Caco-2 (cell line): Measurements from ENCODE around the gene GAK. TPM values are rescaled to one million over a fixed set of nuclear protein-coding genes. Genes with fewer than 3 reads are reported as not detected.

Experiments
- BruUV-seq: library from RNA; stranded (reverse); fragments of 400-500 nt; replicated peaks from 2 replicates; lab custom pipeline; 2021; lab: Mats Ljungman, UMichigan
- CTCF ChIA-PET: fragments of 300-600 bp; sonication (Branson Sonifier 250); formaldehyde crosslinking; loops from one replicate; lab custom pipeline; 2022; ENCODE audit warnings: antibody characterized with exemption; lab: Charles Lee
- POLR2A ChIA-PET: fragments of 300-600 bp; sonication (Branson Sonifier 250); formaldehyde crosslinking; loops from one replicate; lab custom pipeline; 2022; ENCODE audit warnings: antibody characterized with exemption; lab: Charles Lee
- DNase-seq, 2 experiments: peaks; one replicate each; pipeline versions ENCODE4 v3.0.0 to v3.0.0-alpha.2; 2020 to 2022
- H3K27me3 ChIP-seq: replicated peaks from 2 replicates; pipeline ENCODE4 v1.6.0; 2011; ENCODE audit warnings: low read length; ENCODE audit not compliant: control insufficient read depth, insufficient read depth
- H3K36me3 ChIP-seq: 2 replicates; pipeline ENCODE4 v1.5.1; 2011; ENCODE audit warnings: low read length; ENCODE audit not compliant: control insufficient read depth, insufficient read depth
- H3K4me1 ChIP-seq: fragments of 250-450 bp; sonication (Bioruptor Pico); 2 replicates; pipeline ENCODE4 v1.5.1; 2020; ENCODE audit warnings: mild to moderate bottlenecking
- H3K4me3 ChIP-seq: 2 replicates; pipeline ENCODE4 v1.5.1; 2011; ENCODE audit warnings: low read depth, mild to moderate bottlenecking, control low read depth, low read length
- H3K9me3 ChIP-seq: fragments of 250-450 bp; sonication (Bioruptor Pico); 2 replicates; pipeline ENCODE4 v1.5.1; 2020; ENCODE audit warnings: mild to moderate bottlenecking, moderate library complexity
- H3K27ac Mint-ChIP-seq: one replicate; pipeline ENCODE4 v1.8.0; 2022; ENCODE audit warnings: mixed read lengths; ENCODE audit not compliant: unreplicated experiment
- H3K27me3 Mint-ChIP-seq: one replicate; pipeline ENCODE4 v1.8.0; 2022; ENCODE audit warnings: mixed read lengths; ENCODE audit not compliant: insufficient read depth, unreplicated experiment
- H3K36me3 Mint-ChIP-seq: one replicate; pipeline ENCODE4 v1.8.0; 2022; ENCODE audit warnings: mild to moderate bottlenecking, mixed read lengths; ENCODE audit not compliant: insufficient read depth, unreplicated experiment
- H3K4me1 Mint-ChIP-seq: one replicate; pipeline ENCODE4 v1.8.0; 2022; ENCODE audit warnings: low read depth, mixed read lengths; ENCODE audit not compliant: unreplicated experiment
- H3K4me3 Mint-ChIP-seq: one replicate; pipeline ENCODE4 v1.8.0; 2022; ENCODE audit warnings: mild to moderate bottlenecking, moderate library complexity, mixed read lengths; ENCODE audit not compliant: unreplicated experiment
- H3K9me3 Mint-ChIP-seq: one replicate; pipeline ENCODE4 v1.8.0; 2022; ENCODE audit warnings: mixed read lengths; ENCODE audit not compliant: unreplicated experiment
- intact Hi-C: fragments of 100-400 bp; cut with micrococcal nuclease; formaldehyde crosslinking; loops from one replicate; pipeline ENCODE4 v1.10.0; 2022; ENCODE audit not compliant: unreplicated experiment
- total RNA-seq: library from RNA; stranded (reverse); gene quantifications from 2 replicates; pipeline ENCODE4 v1.2.3, GENCODE V29; 2022
- TF ChIP-seq, protein P1 (sequence below), 2 experiments: fragments of 200-600 bp in 1 of 2; IDR thresholded peaks; 1 replicate in 1 of 2; 2 replicates in 1 of 2; pipeline versions ENCODE4 v1.5.1 to v1.8.0; 2011 to 2022; ENCODE audit warnings: antibody characterized with exemption in 1 of 2, control low read depth in 1 of 2, inconsistent platforms in 1 of 2, low read depth in 1 of 2, low read length in 1 of 2, mild to moderate bottlenecking in 1 of 2, moderate library complexity in 1 of 2; ENCODE audit not compliant: insufficient read depth in 1 of 2, severe bottlenecking in 1 of 2, unreplicated experiment in 1 of 2

GAK gene
- total RNA-seq, 1 experiment from 2014 or later, result 126 TPM

- CTCF ChIA-PET, result no interaction called here
- Mint-ChIP-seq H3K36me3 (peaks cover 5% of the 10 kb centered on the region), H3K4me3 (no peak overlapping the region), H3K27ac (no peak overlapping the region), H3K27me3 (no peaks in the 10 kb centered on the region), H3K9me3 (peaks cover 29% of the 10 kb centered on the region), H3K4me1 (no peaks in the 10 kb centered on the region)
- POLR2A ChIA-PET, result no interaction called here
- TF ChIP-seq, protein P1, sequence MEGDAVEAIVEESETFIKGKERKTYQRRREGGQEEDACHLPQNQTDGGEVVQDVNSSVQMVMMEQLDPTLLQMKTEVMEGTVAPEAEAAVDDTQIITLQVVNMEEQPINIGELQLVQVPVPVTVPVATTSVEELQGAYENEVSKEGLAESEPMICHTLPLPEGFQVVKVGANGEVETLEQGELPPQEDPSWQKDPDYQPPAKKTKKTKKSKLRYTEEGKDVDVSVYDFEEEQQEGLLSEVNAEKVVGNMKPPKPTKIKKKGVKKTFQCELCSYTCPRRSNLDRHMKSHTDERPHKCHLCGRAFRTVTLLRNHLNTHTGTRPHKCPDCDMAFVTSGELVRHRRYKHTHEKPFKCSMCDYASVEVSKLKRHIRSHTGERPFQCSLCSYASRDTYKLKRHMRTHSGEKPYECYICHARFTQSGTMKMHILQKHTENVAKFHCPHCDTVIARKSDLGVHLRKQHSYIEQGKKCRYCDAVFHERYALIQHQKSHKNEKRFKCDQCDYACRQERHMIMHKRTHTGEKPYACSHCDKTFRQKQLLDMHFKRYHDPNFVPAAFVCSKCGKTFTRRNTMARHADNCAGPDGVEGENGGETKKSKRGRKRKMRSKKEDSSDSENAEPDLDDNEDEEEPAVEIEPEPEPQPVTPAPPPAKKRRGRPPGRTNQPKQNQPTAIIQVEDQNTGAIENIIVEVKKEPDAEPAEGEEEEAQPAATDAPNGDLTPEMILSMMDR (IDR thresholded peaks at IDR 0.05; ENCODE audit: insufficient read depth in 1 of 2, low read depth in 1 of 2, low read length in 1 of 2, severe bottlenecking in 1 of 2, unreplicated experiment in 1 of 2), result no peak
- Histone ChIP-seq H3K4me1 (no peaks in the 10 kb centered on the region), H3K4me3 (no peak overlapping the region), H3K9me3 (peaks cover 10% of the 10 kb centered on the region), H3K27me3 (no peaks in the 10 kb centered on the region), H3K36me3 (no peaks in the 10 kb centered on the region)
- no peak for DNase-seq
- intact Hi-C loops, result no loop called here
- BruUV-seq, result no TSS peak
Measured at GRCh38 chr4:839675-840443, 92.3 kb downstream of the GAK start.

- no peak overlapping the region for H3K4me3 ChIP-seq
- no peaks in the 10 kb centered on the region for H3K27me3 Mint-ChIP-seq
- no peaks in the 10 kb centered on the region for H3K36me3 ChIP-seq
- H3K27me3 ChIP-seq, result no peaks in the 10 kb centered on the region
- no peak overlapping the region for H3K4me3 Mint-ChIP-seq
- H3K4me1 ChIP-seq, result no peaks in the 10 kb centered on the region
- H3K36me3 Mint-ChIP-seq, result no peaks in the 10 kb centered on the region
- TF ChIP-seq, protein P1 (IDR thresholded peaks at IDR 0.05; ENCODE audit: insufficient read depth in 1 of 2, low read depth in 1 of 2, low read length in 1 of 2, severe bottlenecking in 1 of 2, unreplicated experiment in 1 of 2), result no peak
- DNase-seq, result no peak
- no TSS peak for BruUV-seq
- intact Hi-C loops, result no loop called here
- CTCF ChIA-PET, result no interaction called here
- peaks cover 29% of the 10 kb centered on the region for H3K9me3 Mint-ChIP-seq
- no peak overlapping the region for H3K27ac Mint-ChIP-seq
- peaks cover 10% of the 10 kb centered on the region for H3K9me3 ChIP-seq
- no peaks in the 10 kb centered on the region for H3K4me1 Mint-ChIP-seq
- POLR2A ChIA-PET, result no interaction called here
Measured at GRCh38 chr4:837772-838171, 94.3 kb downstream of the GAK start.

GRCh38 chr4:836750-837301 lies 95.3 kb downstream of the GAK start:
- no peak overlapping the region for H3K27ac Mint-ChIP-seq
- Histone ChIP-seq H3K36me3 (no peaks in the 10 kb centered on the region), H3K4me3 (no peak overlapping the region), H3K27me3 (no peaks in the 10 kb centered on the region), H3K4me1 (no peaks in the 10 kb centered on the region), H3K9me3 (peaks cover 10% of the 10 kb centered on the region)
- BruUV-seq, result no TSS peak
- POLR2A ChIA-PET, result no interaction called here
- CTCF ChIA-PET, result no interaction called here
- H3K36me3 Mint-ChIP-seq, result no peaks in the 10 kb centered on the region
- peaks cover 24% of the 10 kb centered on the region for H3K9me3 Mint-ChIP-seq
- H3K27me3 Mint-ChIP-seq, result no peaks in the 10 kb centered on the region
- H3K4me3 Mint-ChIP-seq, result no peak overlapping the region
- no peak for DNase-seq
- TF ChIP-seq, protein P1 (IDR thresholded peaks at IDR 0.05; ENCODE audit: insufficient read depth in 1 of 2, low read depth in 1 of 2, low read length in 1 of 2, severe bottlenecking in 1 of 2, unreplicated experiment in 1 of 2), result no peak
- intact Hi-C loops, result no loop called here
- no peaks in the 10 kb centered on the region for H3K4me1 Mint-ChIP-seq
